Measurements from ENCODE around the gene BCR.

DNA sequence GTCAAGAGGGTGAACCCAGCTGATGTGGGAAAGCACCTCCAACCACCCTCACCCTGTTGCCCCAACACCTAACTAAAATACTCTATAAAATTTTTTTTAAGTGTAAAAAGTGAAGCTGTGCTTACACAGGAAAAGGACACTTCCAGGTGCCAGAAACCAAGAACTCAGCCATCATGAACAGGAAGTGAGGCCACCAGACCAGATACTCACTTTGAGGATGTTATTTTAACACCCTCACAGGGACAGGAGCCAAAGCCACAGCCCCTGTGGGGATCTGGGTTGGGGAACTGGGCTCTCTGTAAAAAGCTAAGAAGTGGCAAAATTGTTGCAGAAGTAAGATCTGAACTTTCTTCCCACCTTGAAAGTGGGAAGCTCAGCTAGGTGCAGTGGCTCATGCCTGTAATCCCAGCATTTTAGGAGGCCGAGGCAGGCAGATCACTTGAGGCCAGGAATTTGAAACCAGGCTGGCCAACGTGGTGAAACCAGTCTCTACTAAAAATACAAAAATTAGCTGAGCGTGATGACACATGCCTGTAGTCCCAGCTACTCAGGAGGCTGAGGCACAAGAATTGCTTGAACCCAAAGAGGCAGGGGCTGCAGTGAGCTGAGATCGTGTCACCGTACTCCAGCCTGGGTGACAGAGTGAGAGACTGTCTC lies 42.3 kb upstream of the BCR start:
- TF ChIP-seq, protein P1, sequence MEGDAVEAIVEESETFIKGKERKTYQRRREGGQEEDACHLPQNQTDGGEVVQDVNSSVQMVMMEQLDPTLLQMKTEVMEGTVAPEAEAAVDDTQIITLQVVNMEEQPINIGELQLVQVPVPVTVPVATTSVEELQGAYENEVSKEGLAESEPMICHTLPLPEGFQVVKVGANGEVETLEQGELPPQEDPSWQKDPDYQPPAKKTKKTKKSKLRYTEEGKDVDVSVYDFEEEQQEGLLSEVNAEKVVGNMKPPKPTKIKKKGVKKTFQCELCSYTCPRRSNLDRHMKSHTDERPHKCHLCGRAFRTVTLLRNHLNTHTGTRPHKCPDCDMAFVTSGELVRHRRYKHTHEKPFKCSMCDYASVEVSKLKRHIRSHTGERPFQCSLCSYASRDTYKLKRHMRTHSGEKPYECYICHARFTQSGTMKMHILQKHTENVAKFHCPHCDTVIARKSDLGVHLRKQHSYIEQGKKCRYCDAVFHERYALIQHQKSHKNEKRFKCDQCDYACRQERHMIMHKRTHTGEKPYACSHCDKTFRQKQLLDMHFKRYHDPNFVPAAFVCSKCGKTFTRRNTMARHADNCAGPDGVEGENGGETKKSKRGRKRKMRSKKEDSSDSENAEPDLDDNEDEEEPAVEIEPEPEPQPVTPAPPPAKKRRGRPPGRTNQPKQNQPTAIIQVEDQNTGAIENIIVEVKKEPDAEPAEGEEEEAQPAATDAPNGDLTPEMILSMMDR (IDR thresholded peaks at IDR 0.05), result no peak
- no peak for TF ChIP-seq POLR2A (IDR thresholded peaks at IDR 0.05)
